Uterus (tissue), 2 donors: ENCODE measurements around the gene GPLD1.

ENCODE experiments used
- CTCF ChIP-seq, 4 experiments: fragments of 200-600 bp in 2 of 4; fragments of 450-650 bp in 2 of 4; sonication (generic) in 2 of 4; IDR thresholded peaks; one replicate each; pipeline ENCODE4 v1.5.1; 2016 to 2019; ENCODE audit warnings: antibody characterized with exemption in 4 of 4, mild to moderate bottlenecking in 2 of 4, moderate library complexity in 1 of 4
- POLR2A ChIP-seq, 2 donors: fragments of 450-650 bp; IDR thresholded peaks; one replicate each; pipeline ENCODE4 v1.6.1; 2016; ENCODE audit warnings: antibody characterized with exemption in 2 of 2, mild to moderate bottlenecking in 1 of 2, moderate library complexity in 1 of 2

- TF ChIP-seq POLR2A (IDR thresholded peaks at IDR 0.05): no peak
- TF ChIP-seq CTCF (IDR thresholded peaks at IDR 0.05): no peak
Measured at GRCh38 chr6:24501374-24501773, 12.0 kb upstream of the GPLD1 start.
